Endothelial cell of umbilical vein (primary cell): ENCODE results near the gene WNT16. TPM values are rescaled to one million over a fixed set of nuclear protein-coding genes. Genes with fewer than 3 reads are reported as not detected.

Source experiments
- BruUV-seq: library from RNA; stranded (reverse); fragments of 400-500 nt; replicated peaks from 2 replicates; lab custom pipeline; 2021; lab: Mats Ljungman, UMichigan
- CTCF ChIA-PET: fragments of 300-600, 350-600 bp; sonication (Branson Sonifier 250); formaldehyde crosslinking; loops from one replicate; lab custom pipeline; 2021; ENCODE audit warnings: antibody characterized with exemption, inconsistent platforms; lab: Charles Lee
- POLR2A ChIA-PET: fragments of 300-600, 350-600 bp; sonication (Branson Sonifier 250); formaldehyde crosslinking; loops from one replicate; lab custom pipeline; 2021; ENCODE audit warnings: antibody characterized with exemption, inconsistent platforms; lab: Charles Lee
- DNase-seq: peaks from one replicate; pipeline ENCODE4 v3.0.0-alpha.2; 2011; ENCODE audit warnings: low read depth, low spot score
- FAIRE-seq: peaks from 2 replicates; lab custom pipeline; 2011; peaks lifted over from hg19 to GRCh38; lab: Jason Lieb, UNC
- H2AFZ ChIP-seq: 2 replicates; pipeline ENCODE4 v1.6.0; 2012; ENCODE audit warnings: low read depth, low read length, control low read depth, inconsistent platforms
- H3K27ac ChIP-seq: 2 replicates; pipeline ENCODE4 v1.5.1; 2011; ENCODE audit warnings: low read depth, mild to moderate bottlenecking, control low read depth, low read length, moderate library complexity; ENCODE audit not compliant: insufficient read depth
- H3K27me3 ChIP-seq, 2 experiments: 2 replicates each; pipeline versions ENCODE4 v1.6.0 to v1.6.1; 2011; ENCODE audit warnings: low read length in 2 of 2, mixed read lengths in 1 of 2; ENCODE audit not compliant: control insufficient read depth in 2 of 2, insufficient read depth in 2 of 2
- H3K36me3 ChIP-seq, 2 experiments: 2 replicates in 1 of 2; 3 replicates in 1 of 2; pipeline ENCODE4 v1.5.1; 2011; ENCODE audit warnings: low read length in 2 of 2, mild to moderate bottlenecking in 1 of 2, moderate library complexity in 1 of 2; ENCODE audit not compliant: control insufficient read depth in 2 of 2, insufficient read depth in 2 of 2; ENCODE audit errors: extremely low read depth in 1 of 2
- H3K4me1 ChIP-seq: 3 replicates; pipeline ENCODE4 v1.5.1; 2011; ENCODE audit warnings: mild to moderate bottlenecking, low read length; ENCODE audit not compliant: control insufficient read depth, insufficient read depth; ENCODE audit errors: extremely low read depth
- H3K4me2 ChIP-seq: 2 replicates; pipeline ENCODE4 v1.6.1; 2011; ENCODE audit warnings: low read length, control low read depth, mixed read lengths; ENCODE audit not compliant: insufficient read depth
- H3K4me3 ChIP-seq, 3 experiments: fragments of 200-600 bp in 1 of 3; sonication (generic), shearing (Covaris generic) in 1 of 3; replicated peaks in 1 of 3; 2 replicates each; pipeline ENCODE4 v1.5.1; 2011 to 2016; ENCODE audit warnings: control low read depth in 3 of 3, low read length in 3 of 3, mild to moderate bottlenecking in 2 of 3, inconsistent platforms in 1 of 3, low read depth in 1 of 3, moderate library complexity in 1 of 3; ENCODE audit not compliant: insufficient read depth in 1 of 3
- H3K79me2 ChIP-seq: 2 replicates; pipeline ENCODE4 v1.6.0; 2012; ENCODE audit warnings: low read length, inconsistent platforms; ENCODE audit not compliant: control insufficient read depth, insufficient read depth
- H3K9ac ChIP-seq: replicated peaks from 2 replicates; pipeline ENCODE3; 2011; ENCODE audit warnings: low read length, control low read depth; ENCODE audit not compliant: insufficient read depth; ENCODE audit errors: extremely low read depth
- H3K9me1 ChIP-seq: replicated peaks from 3 replicates; pipeline ENCODE4 v1.6.0; 2011; ENCODE audit warnings: mild to moderate bottlenecking, low read length; ENCODE audit not compliant: control insufficient read depth, insufficient read depth; ENCODE audit errors: extremely low read depth
- H3K9me3 ChIP-seq: replicated peaks from 2 replicates; pipeline ENCODE4 v1.5.1; 2012; ENCODE audit warnings: low read length, inconsistent platforms; ENCODE audit not compliant: control insufficient read depth, insufficient read depth
- H4K20me1 ChIP-seq: replicated peaks from 2 replicates; pipeline ENCODE3; 2011; ENCODE audit warnings: mild to moderate bottlenecking, low read length; ENCODE audit not compliant: control insufficient read depth, insufficient read depth; ENCODE audit errors: extremely low read depth
- EZH2 ChIP-seq: IDR thresholded peaks from 2 replicates; pipeline ENCODE4 v1.6.1; 2012; ENCODE audit warnings: borderline replicate concordance, low read depth, mild to moderate bottlenecking, moderate library complexity, low read length, inconsistent platforms; ENCODE audit not compliant: severe bottlenecking
- FOS ChIP-seq: IDR thresholded peaks from 2 replicates; pipeline ENCODE4 v1.6.1; 2011; ENCODE audit warnings: mild to moderate bottlenecking, low read length, moderate library complexity, borderline replicate concordance; ENCODE audit not compliant: insufficient read depth
- GATA2 ChIP-seq: IDR thresholded peaks from 2 replicates; pipeline ENCODE4 v1.7.0; 2011; ENCODE audit warnings: low read depth, mild to moderate bottlenecking, moderate library complexity, mixed read lengths, low read length; ENCODE audit not compliant: insufficient read length, insufficient read depth
- JUN ChIP-seq: IDR thresholded peaks from 2 replicates; pipeline ENCODE4 v1.6.1; 2011; ENCODE audit warnings: borderline replicate concordance, low read depth; ENCODE audit not compliant: insufficient read length, insufficient read depth
- MAX ChIP-seq: IDR thresholded peaks from 2 replicates; pipeline ENCODE4 v1.6.1; 2011; ENCODE audit not compliant: insufficient read depth, insufficient read length
- MYC ChIP-seq: IDR thresholded peaks from one replicate; pipeline ENCODE4 v1.6.1; 2011; ENCODE audit warnings: mild to moderate bottlenecking, low read depth, low read length
- POLR2A ChIP-seq: IDR thresholded peaks from 2 replicates; pipeline ENCODE4 v1.6.1; 2012; ENCODE audit warnings: low read depth, mild to moderate bottlenecking, control low read depth, low read length
- POLR2AphosphoS5 ChIP-seq: IDR thresholded peaks from 2 replicates; pipeline ENCODE4 v1.6.1; 2012; ENCODE audit warnings: low read depth, mild to moderate bottlenecking, control low read depth, low read length, moderate library complexity; ENCODE audit not compliant: insufficient read depth
- dilution Hi-C: fragments of 300-500 bp; cut with MboI; formaldehyde crosslinking; loops from one replicate; pipeline ENCODE4 v1.15.0; 2019; ENCODE audit warnings: low sequenced_read_pairs; ENCODE audit not compliant: extremely low pct_ligation_motif_present
- intact Hi-C: fragments of 100-400 bp; cut with micrococcal nuclease; formaldehyde crosslinking; loops from one replicate; pipeline ENCODE4 v1.10.0; 2022
- polyA plus RNA-seq, 4 experiments: library from polyadenylated mRNA; depleted of rRNA in 3 of 4; stranded (reverse) in 3 of 4; unstranded in 1 of 4; fragments of >200 nt; gene quantifications; 2 replicates each; pipeline versions ENCODE4 v1.2.1 to v1.2.3, GENCODE V29; 2011 to 2012; ENCODE audit warnings: missing spikeins in 1 of 4
- total RNA-seq: library from RNA; stranded (reverse); gene quantifications from 2 replicates; pipeline ENCODE4 v1.2.3, GENCODE V29; 2021
- TF ChIP-seq, protein P1 (sequence below), 2 donors: IDR thresholded peaks; 1 replicate in 1 of 2; 2 replicates in 1 of 2; pipeline ENCODE4 v1.5.1; 2011; ENCODE audit warnings: low read length in 2 of 2, mild to moderate bottlenecking in 2 of 2, moderate library complexity in 2 of 2, control low read depth in 1 of 2, inconsistent platforms in 1 of 2, low read depth in 1 of 2; ENCODE audit not compliant: insufficient read depth in 1 of 2; ENCODE audit errors: extremely low read depth in 1 of 2

The WNT16 gene
- total and polyA plus RNA-seq, 2 donors (not counting 3 experiments of a cell fraction or from before 2014, with no cell fraction given), result not detected

DNA sequence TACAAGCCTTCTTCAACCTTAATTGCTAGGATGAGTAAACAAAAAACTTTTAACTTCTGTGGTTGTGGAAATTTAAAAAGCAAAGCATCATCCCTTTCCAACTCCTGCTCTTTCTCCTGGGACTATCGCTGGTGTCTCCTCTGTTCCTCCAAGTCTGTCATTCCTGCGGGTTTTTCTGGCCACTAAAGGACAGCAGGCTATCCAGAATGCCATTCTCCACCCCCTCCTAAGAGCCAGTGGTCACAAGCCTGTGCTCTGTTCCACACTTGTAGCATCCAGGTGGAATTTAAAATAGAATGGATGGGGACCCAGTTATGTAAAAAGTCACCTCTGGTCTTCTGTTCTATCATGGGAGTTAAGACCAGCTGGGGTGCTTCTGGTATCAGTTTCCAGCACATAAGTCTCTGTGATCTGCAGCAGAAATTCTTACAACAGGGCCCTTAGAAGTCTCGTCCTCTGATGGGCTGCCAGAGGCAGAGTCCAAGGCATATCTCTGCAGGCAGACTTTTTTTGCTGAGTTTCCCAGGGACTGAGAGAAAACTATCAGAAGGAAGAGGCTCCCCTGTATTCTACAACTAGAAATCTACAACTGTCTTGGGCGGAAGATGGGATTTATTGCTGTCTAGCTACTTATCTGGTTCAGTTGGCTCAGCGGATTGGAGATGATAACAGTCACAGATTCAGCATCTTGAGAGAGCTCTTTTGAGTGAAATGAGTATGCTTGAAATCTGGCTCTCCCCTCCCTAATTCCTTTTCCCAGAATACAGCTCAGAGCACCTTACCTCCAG lies 5.1 kb upstream of the WNT16 start:
- intact Hi-C loops, result no loop called here
- POLR2A ChIA-PET, result no interaction called here
- Histone ChIP-seq H3K9me1 (no peaks in the 10 kb centered on the region), H3K4me3 (no peak overlapping the region), H3K36me3 (no peaks in the 10 kb centered on the region), H3K9ac (no peak overlapping the region), H4K20me1 (no peaks in the 10 kb centered on the region), H3K27me3 (peaks cover 8 to 16% of the 10 kb centered on the region in 2 experiments), H2AFZ (no peak overlapping the region), H3K9me3 (no peaks in the 10 kb centered on the region), H3K4me2 (no peak overlapping the region), H3K27ac (no peak overlapping the region), H3K4me1 (no peaks in the 10 kb centered on the region), H3K79me2 (no peaks in the 10 kb centered on the region)
- FAIRE-seq, result no peak
- dilution Hi-C loops, result no loop called here
- no peak for DNase-seq
- no peak for TF ChIP-seq JUN
- no peak for TF ChIP-seq POLR2AphosphoS5
- TF ChIP-seq, protein P1, sequence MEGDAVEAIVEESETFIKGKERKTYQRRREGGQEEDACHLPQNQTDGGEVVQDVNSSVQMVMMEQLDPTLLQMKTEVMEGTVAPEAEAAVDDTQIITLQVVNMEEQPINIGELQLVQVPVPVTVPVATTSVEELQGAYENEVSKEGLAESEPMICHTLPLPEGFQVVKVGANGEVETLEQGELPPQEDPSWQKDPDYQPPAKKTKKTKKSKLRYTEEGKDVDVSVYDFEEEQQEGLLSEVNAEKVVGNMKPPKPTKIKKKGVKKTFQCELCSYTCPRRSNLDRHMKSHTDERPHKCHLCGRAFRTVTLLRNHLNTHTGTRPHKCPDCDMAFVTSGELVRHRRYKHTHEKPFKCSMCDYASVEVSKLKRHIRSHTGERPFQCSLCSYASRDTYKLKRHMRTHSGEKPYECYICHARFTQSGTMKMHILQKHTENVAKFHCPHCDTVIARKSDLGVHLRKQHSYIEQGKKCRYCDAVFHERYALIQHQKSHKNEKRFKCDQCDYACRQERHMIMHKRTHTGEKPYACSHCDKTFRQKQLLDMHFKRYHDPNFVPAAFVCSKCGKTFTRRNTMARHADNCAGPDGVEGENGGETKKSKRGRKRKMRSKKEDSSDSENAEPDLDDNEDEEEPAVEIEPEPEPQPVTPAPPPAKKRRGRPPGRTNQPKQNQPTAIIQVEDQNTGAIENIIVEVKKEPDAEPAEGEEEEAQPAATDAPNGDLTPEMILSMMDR (IDR thresholded peaks at IDR 0.05; ENCODE audit: extremely low read depth in 1 of 2, insufficient read depth in 1 of 2, low read depth in 1 of 2, low read length in 2 of 2), result no peak
- no peak for TF ChIP-seq FOS
- TF ChIP-seq POLR2A, result no peak
- TF ChIP-seq GATA2, result no peak
- TF ChIP-seq MAX, result no peak
- no peak for TF ChIP-seq EZH2
- TF ChIP-seq MYC, result no peak
- BruUV-seq, result no TSS peak
- CTCF ChIA-PET, result interaction anchor here (0.8 to 1.1 kb wide), 3 partner anchors 12 to 671 kb away, joined by 3 read pairs; no protein-coding TSS in a partner anchor
